HS-27A (cell line): ENCODE results near the gene POFUT2.
"Not testable (repeated sequence)": the region's sequence is repeated elsewhere in the genome, so short reads cannot be mapped to it uniquely, and the experiment has no call there.

Experiments used
- DNase-seq: peaks from one replicate; pipeline ENCODE4 v3.0.0-alpha.2; 2012; ENCODE audit warnings: low read depth, missing footprints

POFUT2 gene

GRCh38 chr21:45326169-45326851 lies 38.6 kb upstream of the POFUT2 start:
- no peak for DNase-seq

DNA sequence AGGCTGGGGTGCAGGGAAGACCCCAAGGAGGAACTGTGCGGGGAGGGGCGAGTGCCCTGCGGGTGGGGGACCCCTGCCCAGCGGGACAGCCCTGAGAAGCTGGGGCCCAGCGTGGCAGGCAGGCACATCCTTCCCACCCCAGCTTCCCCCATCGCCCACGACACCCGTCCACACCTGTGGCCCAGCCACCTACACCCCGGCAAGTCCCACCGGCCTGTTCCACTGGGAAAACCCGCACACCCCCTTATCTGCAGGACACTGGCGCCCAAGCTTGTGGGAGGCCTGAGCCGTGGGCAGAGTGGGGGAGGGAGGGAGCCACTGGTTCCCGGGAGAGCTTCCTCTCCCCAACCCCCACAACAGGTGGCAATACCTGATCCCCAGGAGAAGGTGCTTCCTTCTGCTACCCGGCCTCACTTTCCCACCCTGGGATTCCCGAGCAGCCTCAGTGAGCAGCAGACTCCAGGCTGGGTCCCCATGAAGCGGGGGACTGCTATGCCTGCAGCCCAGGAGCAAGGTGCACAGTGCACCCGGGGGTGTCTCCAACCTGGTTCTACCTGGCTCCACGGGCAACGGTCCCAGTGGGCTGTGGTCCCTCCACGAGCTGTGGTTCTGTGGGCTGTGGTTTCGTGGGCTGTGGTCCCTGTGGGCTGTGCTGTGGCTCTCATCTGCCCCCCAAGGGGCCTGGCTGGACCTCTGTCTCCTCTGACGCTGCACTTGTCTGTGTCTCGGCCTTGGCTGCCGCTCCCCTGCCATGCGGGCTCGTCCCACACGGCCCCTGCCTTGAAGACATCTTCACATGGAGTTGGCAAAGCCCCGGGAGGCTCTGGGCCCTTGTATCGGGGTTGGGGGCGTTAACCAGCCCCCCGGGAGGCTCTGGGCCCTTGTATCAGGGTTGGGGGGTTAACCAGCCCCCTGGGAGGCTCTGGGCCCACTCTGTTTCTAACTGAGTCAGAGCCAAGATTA lies 37.8 kb upstream of the POFUT2 start:
- DNase-seq: no peak

DNA sequence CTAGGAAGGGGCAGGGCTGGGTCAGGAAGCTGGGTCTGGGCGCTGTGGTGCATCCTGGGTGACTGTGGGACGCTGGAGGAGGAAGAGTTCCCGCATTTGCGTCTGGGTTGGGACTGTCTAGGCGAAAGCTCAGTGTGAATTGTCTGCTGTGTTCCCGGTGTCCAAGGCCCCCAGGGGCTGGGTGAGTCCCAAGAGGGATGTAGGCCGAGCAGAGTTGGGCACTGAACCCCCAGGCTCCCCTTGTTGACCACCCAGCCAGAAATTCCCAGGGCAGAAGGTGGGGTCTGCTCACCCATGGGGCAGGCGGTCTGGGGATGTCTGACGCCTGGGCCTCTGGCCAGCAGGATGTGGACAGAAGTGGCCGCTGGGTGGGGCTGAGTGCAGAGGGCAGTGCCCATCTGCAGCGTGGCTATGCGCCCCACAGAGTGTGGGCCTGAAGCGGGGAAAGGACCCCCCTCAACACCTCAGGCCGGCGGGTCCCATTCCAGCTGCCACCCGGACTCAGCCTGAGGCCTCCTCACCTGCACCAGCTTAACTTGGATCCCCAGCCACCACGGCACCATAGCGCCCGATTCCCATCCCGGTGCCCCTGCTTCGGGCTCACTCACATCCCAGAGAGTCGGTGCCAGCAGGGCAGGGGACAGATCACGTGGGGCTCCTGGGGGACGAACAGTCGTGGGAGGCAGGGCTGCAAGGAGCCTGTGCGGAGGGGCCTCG lies 37.0 kb upstream of the POFUT2 start:
- DNase-seq: no peak

- no peak for DNase-seq
Measured at GRCh38 chr21:45323487-45324311, 36.0 kb upstream of the POFUT2 start.

DNA sequence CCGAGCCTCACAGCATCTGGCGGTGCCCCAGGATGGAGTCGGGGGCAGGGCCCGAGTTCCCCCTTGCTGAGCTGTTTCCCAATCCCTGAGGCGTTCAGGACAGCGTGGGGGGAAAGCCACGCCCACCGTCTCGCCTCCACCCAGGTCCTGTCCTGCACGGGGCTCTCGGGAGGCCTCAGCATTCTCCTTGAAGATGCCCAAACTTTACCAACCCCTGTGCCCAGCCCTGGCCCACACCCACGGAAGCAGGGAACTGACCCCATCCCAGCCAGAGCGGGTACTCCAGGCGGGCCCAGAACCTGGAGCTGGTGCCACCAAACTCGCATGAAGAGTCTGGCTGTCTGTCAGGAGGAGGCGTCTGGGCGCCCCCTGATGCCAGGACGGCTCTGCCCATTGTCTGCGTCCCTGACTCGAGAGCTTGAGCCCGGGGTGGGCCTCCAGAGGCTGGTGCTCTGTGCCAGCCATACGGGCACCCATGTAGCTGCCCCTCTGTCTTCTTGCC lies 35.3 kb upstream of the POFUT2 start:
- no peak for DNase-seq

GRCh38 chr21:45322231-45322959 lies 34.7 kb upstream of the POFUT2 start:
- no peak for DNase-seq

GRCh38 chr21:45320261-45321025 lies 32.7 kb upstream of the POFUT2 start:
- no peak for DNase-seq

DNA sequence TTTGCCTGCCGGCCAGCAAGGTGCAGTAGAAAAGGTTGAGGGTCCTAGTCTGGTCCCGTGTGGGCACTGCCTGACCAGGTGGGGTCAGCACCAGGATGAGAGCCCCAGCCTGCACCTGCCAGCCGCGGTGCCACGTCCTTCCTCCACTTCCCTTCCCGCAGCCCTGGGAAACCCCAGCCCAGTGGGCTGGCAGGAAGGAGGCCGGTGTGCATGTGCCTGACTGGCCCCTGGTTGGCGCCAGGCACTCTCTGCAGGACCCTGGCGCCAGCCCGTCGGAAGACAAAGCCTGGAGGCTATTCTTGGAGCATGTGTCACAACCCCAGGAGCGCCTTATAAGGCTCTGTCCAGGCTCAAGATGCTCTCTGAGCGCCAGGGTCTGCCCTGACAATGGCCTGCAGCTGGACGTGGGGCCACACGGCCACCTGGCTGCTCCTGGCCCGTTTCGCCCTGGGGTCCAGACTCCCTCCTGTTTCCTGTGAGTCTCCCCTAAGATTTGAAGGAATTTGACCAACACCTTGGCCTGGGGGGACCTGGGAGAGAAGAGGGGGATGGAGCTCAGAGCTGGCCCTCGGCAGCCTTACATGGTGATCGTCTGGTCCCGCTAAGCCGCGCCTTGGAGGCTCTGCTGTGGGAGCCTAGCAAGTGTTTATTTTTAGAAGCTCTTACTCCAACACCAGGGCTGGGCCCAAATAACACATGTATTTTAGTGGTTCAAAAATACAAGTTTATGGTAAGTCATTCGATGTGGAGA lies 31.9 kb upstream of the POFUT2 start:
- no peak for DNase-seq

DNA sequence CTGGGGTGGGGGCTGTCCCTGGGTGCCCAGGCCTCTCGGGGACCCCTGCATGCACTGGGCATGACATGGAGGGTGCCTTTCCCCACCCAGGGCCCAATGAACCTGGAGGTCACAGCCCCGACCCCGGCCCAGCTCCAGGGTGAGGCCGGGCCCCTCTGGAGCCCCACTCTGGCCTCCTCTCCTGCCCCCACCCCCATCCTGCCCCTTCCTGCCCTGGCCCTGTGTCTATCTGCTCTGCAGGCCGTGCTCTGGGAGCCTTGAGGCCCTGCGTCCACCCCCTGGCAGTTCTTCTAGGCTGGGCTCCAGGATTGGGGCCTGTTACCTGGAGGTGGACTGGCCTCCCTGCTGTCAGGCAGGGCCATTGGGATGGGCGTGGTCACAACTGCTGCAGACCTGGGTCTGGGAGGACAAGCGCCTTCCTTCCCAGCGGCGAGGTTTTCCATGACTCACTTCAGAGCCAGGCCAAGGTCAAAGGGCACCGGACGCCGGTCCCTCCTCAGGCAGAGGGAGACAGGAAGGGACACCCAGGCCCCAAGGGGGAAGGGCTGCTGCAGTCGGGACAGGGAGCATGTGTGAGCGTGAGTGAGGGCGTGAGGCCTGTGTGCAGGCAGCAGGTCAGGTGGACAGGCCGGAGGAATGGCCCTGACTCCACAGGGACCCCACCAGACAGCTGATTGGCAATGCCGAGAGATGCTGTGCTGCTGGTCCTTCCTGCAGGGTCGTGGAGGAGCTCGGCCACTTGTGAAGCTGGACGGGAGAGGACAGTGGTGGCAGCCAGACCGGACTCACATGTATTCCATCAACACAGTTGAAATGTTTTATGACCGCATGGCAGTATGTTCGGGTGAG lies 31.1 kb upstream of the POFUT2 start:
- DNase-seq: no peak

DNA sequence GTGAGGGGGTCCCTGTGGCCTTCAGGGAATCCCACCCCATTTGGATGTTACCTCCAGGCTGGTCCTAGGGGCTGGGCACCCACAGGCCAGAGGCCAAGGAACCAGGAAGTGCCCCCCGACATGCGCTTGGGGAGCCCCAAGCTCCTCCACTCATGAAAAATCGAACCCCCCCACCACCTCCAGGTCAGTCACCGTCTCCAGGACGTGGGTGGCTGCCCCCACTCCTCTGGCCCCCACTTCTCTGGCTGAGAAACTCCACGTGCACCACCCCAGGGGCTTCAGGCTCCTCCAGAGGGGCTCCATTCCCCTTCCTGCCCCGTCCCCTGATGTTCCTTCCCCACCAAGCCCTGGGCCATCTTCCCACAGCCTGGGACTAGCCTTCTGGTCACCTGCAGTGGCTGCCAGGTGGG lies 30.5 kb upstream of the POFUT2 start:
- no peak for DNase-seq

DNA sequence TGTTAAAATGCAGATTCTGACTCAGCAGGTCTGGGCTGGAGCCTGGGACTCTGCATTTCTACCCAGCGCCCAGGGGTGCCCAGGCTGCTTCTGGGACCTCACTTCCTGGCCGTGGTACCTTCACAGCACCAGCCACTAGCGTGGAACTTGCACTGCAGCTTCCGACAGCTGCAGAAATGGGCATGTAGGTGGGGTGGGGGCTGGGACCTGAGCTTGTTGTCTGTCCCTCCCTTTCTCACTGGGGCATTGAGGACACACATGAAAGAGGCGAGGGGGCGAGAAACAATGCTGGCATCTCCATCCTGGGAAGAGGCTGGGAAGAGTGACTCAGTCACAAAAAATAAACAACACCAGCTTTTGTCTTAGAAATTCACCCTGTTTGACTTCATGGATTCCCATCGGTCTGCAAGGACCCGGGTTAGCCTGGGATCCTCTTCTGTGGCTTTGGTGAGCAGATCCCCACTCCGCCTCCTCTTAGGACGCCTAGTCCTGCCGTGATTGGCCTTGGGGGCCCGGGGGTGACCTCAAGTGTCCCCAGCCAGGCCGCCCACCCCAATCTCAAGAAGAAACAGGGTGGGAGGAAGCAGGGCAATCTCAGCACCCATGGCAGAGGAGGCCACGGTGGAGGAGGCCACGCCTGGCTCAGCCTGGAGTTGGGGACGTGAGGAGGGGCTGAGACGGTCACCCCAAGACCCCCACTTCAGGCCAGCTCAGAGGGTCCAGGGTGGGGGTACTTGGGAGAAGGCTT lies 29.9 kb upstream of the POFUT2 start:
- DNase-seq: no peak

DNA sequence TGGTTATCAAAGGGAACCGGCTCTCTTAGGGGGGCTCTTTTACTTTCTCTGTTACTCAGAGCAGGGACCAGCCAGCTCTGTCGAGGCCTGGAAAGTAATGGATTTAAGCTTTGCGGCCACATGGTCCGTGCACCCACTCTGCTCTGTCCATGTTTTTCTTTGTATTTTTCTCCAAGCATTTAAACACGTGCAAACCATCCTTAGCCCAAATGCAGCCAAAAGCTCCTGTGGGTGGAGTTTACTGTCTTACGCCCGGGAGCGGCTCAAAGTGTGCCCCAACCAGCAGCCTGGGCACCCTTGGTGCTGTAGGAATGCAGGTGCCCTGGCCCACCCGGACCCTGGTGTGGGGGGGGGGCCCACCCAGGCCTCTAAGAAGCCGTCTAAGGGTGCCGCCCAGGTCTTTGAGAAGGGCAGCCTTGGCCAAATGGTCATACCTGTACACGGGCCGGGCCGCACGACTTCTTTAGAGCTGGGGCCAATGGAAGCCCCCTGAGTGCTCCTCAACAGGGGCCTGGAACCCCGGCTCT lies 29.2 kb upstream of the POFUT2 start:
- no peak for DNase-seq

- not testable (repeated sequence) for DNase-seq
Measured at GRCh38 chr21:45315676-45316470, 28.2 kb upstream of the POFUT2 start.

- no peak for DNase-seq
Measured at GRCh38 chr21:45313682-45314081, 26.0 kb upstream of the POFUT2 start.

DNA sequence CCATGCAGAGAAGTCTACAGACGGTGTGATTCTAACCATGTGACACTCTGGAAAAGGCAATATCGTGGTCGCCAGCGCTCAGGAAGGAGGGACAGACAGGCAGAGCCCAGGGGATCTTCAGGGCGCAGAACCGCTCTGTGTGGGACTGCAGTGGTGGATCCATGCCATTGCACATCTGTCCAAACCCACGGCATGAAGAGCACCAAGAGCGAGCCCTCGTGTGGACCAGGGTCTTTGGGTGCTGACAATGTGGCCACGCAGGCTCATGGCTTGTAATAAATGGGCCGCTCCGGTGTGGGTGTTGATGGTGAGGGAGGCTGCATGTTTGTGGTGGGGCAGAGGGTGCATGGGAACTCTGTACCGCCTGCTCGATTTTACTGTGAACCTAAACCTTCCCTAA lies 25.3 kb upstream of the POFUT2 start:
- no peak for DNase-seq

- no peak for DNase-seq
Measured at GRCh38 chr21:45312296-45312695, 24.6 kb upstream of the POFUT2 start.

DNA sequence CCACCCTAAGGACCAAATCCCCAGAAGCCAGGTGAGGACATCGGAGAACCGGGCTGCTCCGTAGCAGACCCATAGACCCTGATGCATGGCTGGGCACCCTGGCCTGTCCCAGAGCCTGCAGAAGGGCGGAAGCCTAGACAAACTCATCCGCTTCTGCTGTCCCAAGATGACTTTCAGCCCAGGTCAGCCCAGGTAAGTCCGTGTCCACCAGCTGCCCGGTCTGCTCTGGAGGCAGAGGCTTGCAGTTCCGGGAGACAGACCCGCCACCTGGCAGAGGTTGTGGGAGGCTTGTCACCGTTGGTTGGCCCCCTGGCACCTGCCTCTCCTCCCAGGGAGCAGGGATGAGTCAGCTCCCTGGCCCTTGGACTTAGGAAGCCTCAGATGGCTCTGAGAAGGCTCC lies 22.8 kb upstream of the POFUT2 start:
- DNase-seq: no peak
